ENCODE results near the gene CDH13. TPM values are rescaled to one million over a fixed set of nuclear protein-coding genes. Genes with fewer than 3 reads are reported as not detected.

The CDH13 gene
- total and polyA plus RNA-seq, 2 of the 8 experiments (the other 6 are each of a cell fraction or from before 2014, with no cell fraction given), result 2.3 to 2.4 TPM

DNA sequence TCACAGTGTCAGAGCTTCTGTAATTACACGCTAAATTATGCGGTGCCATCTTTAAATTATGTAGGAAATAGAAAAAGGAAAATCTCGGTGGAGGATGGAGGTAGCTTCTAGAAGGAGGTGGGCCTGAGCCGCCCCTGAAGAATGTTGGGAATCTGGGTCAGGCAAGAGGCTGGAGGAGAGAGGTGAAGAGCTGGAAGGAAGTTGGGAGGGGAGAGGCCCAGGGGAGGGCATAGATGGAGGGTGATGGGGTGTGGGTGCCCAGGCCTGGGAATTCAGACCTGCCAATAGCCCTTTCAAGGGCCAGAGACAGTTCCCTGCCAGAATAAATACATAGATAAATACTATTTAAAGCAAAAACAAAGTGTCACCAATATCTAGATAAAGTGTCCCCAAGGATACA, 766.0 kb downstream of the CDH13 start:
- CTCF ChIA-PET (ENCODE audit: partially characterized antibody), result interaction anchor here (0.7 to 2.7 kb wide), 7 partner anchors 10 to 157 kb away, joined by 3 to 15 read pairs (median 3); no protein-coding TSS in a partner anchor
- POLR2A ChIA-PET (ENCODE audit: partially characterized antibody), result no interaction called here
- TF ChIP-seq TEAD4 (IDR thresholded peaks at IDR 0.05; ENCODE audit: low read depth, low read length) (no peak), TCF12 (IDR thresholded peaks at IDR 0.05; ENCODE audit: low read depth, low read length) (no peak), EP300 (IDR thresholded peaks at IDR 0.05; ENCODE audit: borderline replicate concordance in 1 of 2, low read depth in 2 of 2, low read length in 2 of 2) (no peak), NANOG (IDR thresholded peaks at IDR 0.05; ENCODE audit: insufficient read depth, low read depth, low read length, poor library complexity, severe bottlenecking) (no peak), KDM5A (IDR thresholded peaks at IDR 0.05; ENCODE audit: low read length) (no peak)

More for the DNA sequence above, 766.0 kb downstream of the CDH13 start:
- H3K27ac ChIP-seq (ENCODE audit: low read depth, low read length), result no peak overlapping the region
- H2BK120ac ChIP-seq (replicated peaks; ENCODE audit: low read depth, low read length), result no peak overlapping the region
- H3K18ac ChIP-seq (ENCODE audit: extremely low read depth, low read length), result no peak overlapping the region
- DNase-seq (ENCODE audit: low read depth in 1 of 2, low spot score in 2 of 2) (no peak), FAIRE-seq (no peak)
- H3K4ac ChIP-seq (replicated peaks; ENCODE audit: insufficient read length, low read depth, low read length), result no peak overlapping the region
- H3K4me3 ChIP-seq (ENCODE audit: extremely low read depth in 1 of 4, insufficient read depth in 2 of 4, low read depth in 3 of 4, low read length in 4 of 4), result no peak overlapping the region
- no peak overlapping the region for H2BK20ac ChIP-seq (ENCODE audit: low read length)
- H3K9me3 ChIP-seq (ENCODE audit: insufficient read depth in 2 of 2, low read depth in 1 of 2, low read length in 1 of 2), result 0 out of 4 replicates have a peak, but pooled peaks cover 0 to 5% of the 10 kb centered on the region in 2 experiments
- no peak overlapping the region for H2BK15ac ChIP-seq (ENCODE audit: low read length)
- WGBS, 2 experiments (ENCODE audit: extremely low coverage in 1 of 2, insufficient coverage in 1 of 2, insufficient read length in 1 of 2, insufficient replicate concordance in 2 of 2, low coverage in 1 of 2, low lambda C conversion rate in 2 of 2, missing lambda C conversion rate in 1 of 2), result 96% methylated on average over 4 of the region's 4 CpGs; no CpG with 5 or more reads in 1 of the 2 experiments
- no peak overlapping the region for H2AFZ ChIP-seq (ENCODE audit: low read length)
- no peaks in the 10 kb centered on the region for H3K23me2 ChIP-seq (ENCODE audit: low read depth, low read length)
- H2BK5ac ChIP-seq (ENCODE audit: low read depth, low read length), result no peak overlapping the region
- no peaks in the 10 kb centered on the region for H3K79me1 ChIP-seq (ENCODE audit: low read depth, low read length)
- H3K9ac ChIP-seq (replicated peaks in 1 of 4; ENCODE audit: extremely low read depth in 1 of 4, low read depth in 3 of 4, low read length in 3 of 4), result no peak overlapping the region
- no peak overlapping the region for H2BK12ac ChIP-seq (ENCODE audit: low read depth, low read length)
- no peaks in the 10 kb centered on the region for H4K20me1 ChIP-seq (replicated peaks in 1 of 2; ENCODE audit: control insufficient read depth in 1 of 2, insufficient read depth in 2 of 2, low read length in 2 of 2)
- no peaks in the 10 kb centered on the region for H3K4me1 ChIP-seq (replicated peaks in 1 of 4; ENCODE audit: control insufficient read depth in 3 of 4, insufficient read depth in 4 of 4, low read length in 3 of 4)
- no peak overlapping the region for H3K56ac ChIP-seq (replicated peaks; ENCODE audit: insufficient read length, low read depth, low read length)
- no peaks in the 10 kb centered on the region for H3K27me3 ChIP-seq (replicated peaks in 1 of 4; ENCODE audit: control insufficient read depth in 3 of 4, extremely low read depth in 1 of 4, insufficient read depth in 3 of 4, low read length in 3 of 4)
- no peak overlapping the region for H3K14ac ChIP-seq (ENCODE audit: insufficient read length)
- H3K4me2 ChIP-seq (ENCODE audit: insufficient read depth in 1 of 2, low read depth in 2 of 2, low read length in 2 of 2), result no peak overlapping the region
- no peak overlapping the region for H4K5ac ChIP-seq (ENCODE audit: insufficient read length, low read depth, low read length)
- H3K23ac ChIP-seq (ENCODE audit: insufficient read length), result no peak overlapping the region
- no peak overlapping the region for H4K8ac ChIP-seq (ENCODE audit: extremely low read depth, insufficient read depth, low read length)
- H3K79me2 ChIP-seq (ENCODE audit: control insufficient read depth in 1 of 2, insufficient read depth in 2 of 2, low read length in 2 of 2), result no peaks in the 10 kb centered on the region
- no peak overlapping the region for H4K91ac ChIP-seq (replicated peaks; ENCODE audit: insufficient read length, low read length)
- H3K36me3 ChIP-seq (ENCODE audit: control insufficient read depth in 2 of 4, insufficient read depth in 4 of 4, low read length in 3 of 4), result no peaks in the 10 kb centered on the region
- no peak overlapping the region for H2AK5ac ChIP-seq (ENCODE audit: low read depth, low read length)
